NCI-H2196 (cell line): ENCODE measurements around the gene RLIM.
"Not testable (repeated sequence)": the region's sequence is repeated elsewhere in the genome, so short reads cannot be mapped to it uniquely, and the experiment has no call there.

Source experiments
- DNase-seq: peaks from one replicate; lab custom pipeline; 2025; ENCODE audit not compliant: unreplicated experiment; lab: John Stamatoyannopoulos, UW

The RLIM gene

GRCh38 chrX:74614093-74614909, at the start of gene RLIM:
Gene RLIM (minus strand): TSS chrX:74614624. CDS start chrX:74595977, 18,647 bp downstream.
- DNase-seq = peak; percentile 88

- DNase-seq = no peak
Observed at GRCh38 chrX:74656079-74656745, 41.8 kb upstream of the RLIM start.

GRCh38 chrX:74654953-74655352, 40.5 kb upstream of the RLIM start:
- not testable (repeated sequence) for DNase-seq

GRCh38 chrX:74636749-74637314, 22.4 kb upstream of the RLIM start:
- DNase-seq = no peak

- no peak for DNase-seq
Observed at GRCh38 chrX:74613370-74614092, 893 bp downstream of the RLIM start.

GRCh38 chrX:74606799-74607198, 7.6 kb downstream of the RLIM start:
- no peak for DNase-seq

GRCh38 chrX:74606342-74606741, 8.1 kb downstream of the RLIM start:
- no peak for DNase-seq

GRCh38 chrX:74603040-74603439, 11.4 kb downstream of the RLIM start:
- DNase-seq = no peak

GRCh38 chrX:74602142-74602541, 12.3 kb downstream of the RLIM start:
- no peak for DNase-seq

- DNase-seq = no peak
Observed at GRCh38 chrX:74593593-74593992, 20.8 kb downstream of the RLIM start.

- DNase-seq = no peak
Observed at GRCh38 chrX:74585766-74586165, 28.7 kb downstream of the RLIM start.

GRCh38 chrX:74579597-74580198, 34.7 kb downstream of the RLIM start:
- DNase-seq = no peak

GRCh38 chrX:74578137-74578536, 36.3 kb downstream of the RLIM start:
- DNase-seq = no peak

GRCh38 chrX:74557378-74557777, 57.0 kb downstream of the RLIM start:
- no peak for DNase-seq

GRCh38 chrX:74551934-74552333, 62.5 kb downstream of the RLIM start:
- no peak for DNase-seq

GRCh38 chrX:74550295-74550802, 64.1 kb downstream of the RLIM start:
- peak; percentile 52 for DNase-seq

- no peak for DNase-seq
Observed at GRCh38 chrX:74546984-74547383, 67.4 kb downstream of the RLIM start.

- DNase-seq = no peak
Observed at GRCh38 chrX:74545880-74546523, 68.4 kb downstream of the RLIM start.

GRCh38 chrX:74540635-74541249, 73.7 kb downstream of the RLIM start:
- no peak for DNase-seq

GRCh38 chrX:74536832-74537371, 77.5 kb downstream of the RLIM start:
- peak; percentile 52 for DNase-seq
